Fibroblast of skin of scalp (primary cell): ENCODE data around the gene DISC1.

Source experiments
- DNase-seq: peaks from one replicate; pipeline ENCODE4 v3.0.0-alpha.2; 2013

The DISC1 gene

DNA sequence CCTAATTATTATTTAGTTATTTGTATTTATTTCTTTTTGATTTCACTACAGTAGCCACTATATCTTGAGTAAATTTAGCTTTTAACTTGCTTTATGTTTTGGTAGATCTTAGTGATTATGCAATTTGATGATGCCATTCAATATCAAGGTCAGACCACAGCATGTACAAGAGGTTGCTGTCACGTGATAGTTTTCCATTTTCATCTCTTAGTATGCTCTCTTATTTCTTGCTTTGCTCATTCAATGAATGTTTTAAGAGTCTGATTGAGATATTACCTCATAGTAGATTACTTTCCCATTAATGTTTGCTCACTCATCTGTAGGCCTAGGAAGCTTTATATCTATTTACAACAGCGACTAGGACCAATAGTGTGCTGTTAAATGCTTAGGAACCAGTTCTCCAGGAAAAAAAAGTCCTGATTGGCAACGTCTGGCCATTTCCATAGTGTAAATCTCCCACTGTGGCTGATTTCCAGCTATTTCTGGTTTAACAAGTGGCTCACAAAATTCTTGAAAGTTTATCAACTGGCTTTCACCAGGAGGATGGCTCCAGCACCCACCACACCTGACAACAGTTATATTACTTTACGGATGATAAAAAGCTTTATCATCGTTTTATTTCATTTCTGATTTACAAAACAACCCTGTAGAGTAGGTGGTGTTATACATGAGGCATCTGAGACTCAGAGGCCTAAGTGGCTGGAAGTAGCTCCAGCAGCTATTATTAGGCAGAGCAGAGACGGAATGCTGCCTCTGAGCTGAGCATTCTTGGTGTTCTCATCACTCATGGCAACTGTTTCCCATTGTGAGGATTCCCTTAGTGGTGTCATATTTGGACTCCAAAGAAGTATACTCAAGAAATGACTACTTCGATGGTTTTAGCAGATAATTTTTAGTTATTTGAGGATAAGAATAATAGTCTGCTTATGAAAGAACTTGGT, 235.2 kb downstream of the DISC1 start:
- DNase-seq, result peak; percentile 72

DNA sequence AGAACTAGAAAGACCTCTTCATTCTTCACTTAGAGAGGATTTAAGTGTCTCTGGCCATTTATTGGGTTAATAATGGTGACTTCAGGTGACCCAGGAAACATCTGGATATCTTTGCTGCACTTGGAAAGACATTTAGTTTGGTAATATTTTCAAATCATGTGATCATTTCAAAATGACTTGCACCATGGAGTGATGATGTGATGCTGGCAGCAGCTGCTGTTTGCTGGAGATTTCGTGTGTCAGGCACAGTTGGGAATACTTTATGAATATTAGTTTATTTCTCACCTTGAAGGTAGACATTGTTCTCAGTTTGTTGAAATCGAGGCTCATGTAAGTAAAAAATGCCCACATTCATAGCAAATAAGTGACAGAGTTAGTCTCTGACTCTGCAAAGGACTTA, 236.0 kb downstream of the DISC1 start:
- DNase-seq, result no peak

GRCh38 chr1:231865331-231865730, 238.7 kb downstream of the DISC1 start:
- no peak for DNase-seq

DNA sequence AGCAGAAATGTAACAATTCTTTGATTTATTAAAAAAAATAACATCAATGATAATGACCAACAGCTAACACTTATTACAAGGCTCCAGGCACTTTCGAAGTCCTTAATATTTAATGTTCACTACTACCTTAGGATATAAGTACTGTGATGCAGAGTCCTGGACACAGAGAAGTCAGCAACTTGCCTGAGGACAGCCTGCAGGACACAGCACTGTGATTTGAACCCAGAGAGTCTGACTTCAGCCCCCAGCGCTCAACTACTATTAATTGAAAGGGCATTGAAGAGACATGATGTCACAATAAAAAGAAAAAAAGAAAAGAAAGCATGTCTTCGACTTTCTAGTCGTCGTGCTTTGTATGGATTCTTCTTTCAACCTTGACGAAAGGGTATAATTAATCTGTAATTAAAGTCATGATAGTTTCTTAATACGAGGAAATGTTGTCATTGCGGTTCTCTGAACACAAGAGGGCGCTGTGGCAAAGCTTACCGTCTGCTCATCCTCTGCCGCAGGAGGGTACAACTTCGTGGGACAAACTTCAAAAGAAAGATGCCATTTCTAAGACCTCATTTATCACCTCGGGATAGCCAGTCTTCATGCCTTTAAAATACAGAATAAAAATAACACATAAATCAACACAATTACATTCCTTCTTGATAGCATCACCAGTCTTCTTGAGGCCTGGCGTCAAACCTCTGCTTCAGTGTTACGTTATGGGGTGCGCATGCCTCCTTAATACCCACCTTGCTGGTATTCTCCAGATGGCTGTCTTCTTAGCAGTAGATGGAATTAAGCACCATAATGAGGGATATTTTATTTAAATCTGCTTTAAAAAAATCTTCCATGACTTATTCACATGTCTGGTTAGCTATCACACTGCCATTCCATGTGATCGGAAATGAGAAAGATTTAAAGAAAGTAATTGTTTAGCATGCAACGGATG, 240.1 kb downstream of the DISC1 start:
- DNase-seq, result peak; percentile 73

DNA sequence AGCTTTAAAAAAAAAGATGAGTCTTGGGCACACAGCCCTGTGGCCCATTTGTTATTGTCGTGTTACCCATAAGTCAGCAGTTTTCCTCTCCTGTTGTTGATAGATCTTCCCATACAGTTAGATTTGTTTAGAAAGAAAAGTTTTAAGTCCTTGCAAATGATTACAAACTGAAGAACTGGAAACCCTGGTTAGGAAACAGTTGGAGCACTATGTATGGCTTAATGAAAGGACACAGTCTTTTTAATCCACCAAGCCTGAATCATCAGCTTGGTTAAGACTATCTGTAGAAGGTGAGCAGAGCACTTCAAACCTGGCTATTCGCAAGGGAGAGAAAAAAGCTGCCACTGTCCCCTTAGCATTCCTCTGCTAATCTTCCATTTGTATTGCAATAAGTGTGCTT, 241.0 kb downstream of the DISC1 start:
- no peak for DNase-seq

GRCh38 chr1:231869364-231869763, 242.8 kb downstream of the DISC1 start:
- DNase-seq, result no peak

- DNase-seq, result no peak
Measured at GRCh38 chr1:231871471-231871870, 244.9 kb downstream of the DISC1 start.

DNA sequence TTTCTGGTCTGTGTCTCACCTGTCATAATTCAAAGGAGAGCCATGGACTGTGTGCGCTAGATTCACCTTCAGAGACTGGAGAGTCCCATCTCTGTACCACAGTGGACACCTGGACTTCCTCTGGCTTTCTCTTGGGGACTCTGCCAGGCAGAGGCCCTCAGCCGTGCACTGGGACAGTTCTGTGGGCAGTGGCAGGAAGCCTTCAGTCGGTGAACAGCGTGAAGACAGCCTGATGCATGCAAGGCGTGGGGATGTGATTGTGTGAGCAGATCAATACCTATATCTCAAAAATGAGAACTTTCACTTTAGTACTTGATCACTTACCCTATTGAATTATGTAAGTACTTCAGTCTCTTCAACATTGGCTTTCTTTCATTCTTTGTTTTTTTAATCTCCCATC, 245.3 kb downstream of the DISC1 start:
- DNase-seq, result no peak

GRCh38 chr1:231872461-231872910, 245.9 kb downstream of the DISC1 start:
- peak; percentile 67 for DNase-seq

DNA sequence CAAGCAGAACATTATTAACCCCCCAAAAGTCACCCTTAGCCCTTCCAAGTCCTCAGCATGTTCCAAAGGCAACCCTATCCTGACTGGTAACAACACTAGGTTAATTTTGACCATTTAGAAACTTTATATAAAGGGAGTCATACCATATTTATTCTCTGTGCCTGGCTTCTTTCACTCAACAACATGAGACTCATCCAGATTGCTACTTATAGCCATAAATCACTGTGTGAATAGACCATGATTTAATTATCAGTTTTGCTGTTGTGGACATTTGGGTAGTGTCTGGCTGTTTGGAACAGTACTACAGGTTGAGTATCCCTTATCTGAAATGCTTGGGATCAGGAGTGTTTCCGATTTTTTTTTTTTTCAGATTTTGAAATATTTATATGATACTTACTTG, 252.1 kb downstream of the DISC1 start:
- DNase-seq, result no peak

DNA sequence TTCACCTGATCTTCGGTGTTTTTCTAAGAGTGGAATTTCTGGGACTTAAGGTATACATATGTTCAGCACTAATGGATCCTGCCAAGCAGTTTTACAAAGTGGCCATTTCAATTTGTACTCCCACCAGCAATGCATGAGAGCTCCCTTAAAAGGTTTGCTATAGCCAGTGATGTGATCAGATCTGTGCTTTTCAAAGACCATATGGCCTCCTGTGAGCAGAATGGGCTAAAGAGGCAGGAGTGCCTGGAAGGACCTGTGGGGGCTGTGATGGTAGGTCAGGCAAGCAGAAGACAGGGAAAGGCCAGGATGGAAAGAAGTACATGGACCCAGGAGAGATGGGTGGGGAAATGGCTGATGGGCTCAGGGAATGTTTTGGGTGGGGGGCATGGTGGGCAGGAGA, 252.7 kb downstream of the DISC1 start:
- DNase-seq, result no peak

DNA sequence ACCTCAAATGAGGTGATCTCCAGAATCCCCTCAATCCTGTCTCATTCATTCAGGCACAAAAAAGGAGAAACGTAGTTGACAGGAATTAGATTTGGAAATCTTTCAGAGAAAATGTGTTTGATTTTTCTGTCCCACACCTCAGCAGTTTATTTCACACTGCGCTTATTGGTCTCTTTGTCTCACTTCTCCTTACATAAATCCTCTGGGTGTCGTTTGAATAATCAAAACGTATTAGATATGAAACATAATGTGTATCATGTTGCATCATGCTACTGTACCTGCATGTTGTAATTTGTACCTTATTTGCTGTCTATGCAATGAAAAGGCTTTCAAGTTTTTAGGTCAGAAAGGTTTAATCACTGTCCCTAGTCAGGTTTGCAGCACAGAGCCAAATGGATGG, 255.7 kb downstream of the DISC1 start:
- DNase-seq, result no peak

DNA sequence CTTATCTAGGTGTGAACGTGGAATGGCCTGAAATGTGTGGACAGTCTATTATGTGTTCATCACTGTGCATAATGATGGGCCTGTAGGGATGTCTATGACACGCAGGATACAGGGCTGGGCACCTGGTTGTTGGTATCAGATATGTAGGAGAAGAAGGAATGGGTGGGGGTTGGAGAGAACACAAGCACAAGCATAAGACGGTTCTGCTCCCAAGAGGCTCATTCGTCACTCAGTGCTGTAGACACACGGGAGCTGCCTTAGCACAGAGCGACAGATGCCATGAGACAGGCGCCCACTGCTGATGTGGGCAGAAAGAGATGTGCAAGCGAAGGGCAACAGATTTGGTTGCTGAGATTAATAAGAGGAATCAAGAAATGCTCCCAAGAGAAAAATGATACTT, 256.2 kb downstream of the DISC1 start:
- DNase-seq, result no peak

- no peak for DNase-seq
Measured at GRCh38 chr1:231883382-231883781, 256.8 kb downstream of the DISC1 start.

GRCh38 chr1:231885209-231885854, 258.7 kb downstream of the DISC1 start:
- peak; percentile 70 for DNase-seq

GRCh38 chr1:231887166-231887565, 260.6 kb downstream of the DISC1 start:
- DNase-seq, result no peak

DNA sequence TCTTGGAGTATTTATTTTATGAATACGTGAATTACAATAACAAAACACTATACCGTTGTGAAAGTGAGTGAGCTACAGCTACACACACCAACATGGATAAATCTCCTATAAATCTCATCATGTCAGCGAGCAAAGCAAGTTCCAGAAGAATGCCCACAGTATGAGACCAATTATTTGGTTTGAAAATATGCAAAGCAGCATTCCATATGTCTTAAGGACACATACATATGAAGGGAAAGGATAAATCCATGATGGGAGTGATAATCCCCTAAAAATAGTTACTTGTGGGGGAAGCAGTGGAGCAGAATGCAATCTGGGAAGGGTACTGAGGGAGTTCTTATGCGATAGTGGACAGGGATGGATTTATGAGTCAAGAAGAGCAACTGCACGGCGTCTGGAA, 261.3 kb downstream of the DISC1 start:
- peak; percentile 85 for DNase-seq

DNA sequence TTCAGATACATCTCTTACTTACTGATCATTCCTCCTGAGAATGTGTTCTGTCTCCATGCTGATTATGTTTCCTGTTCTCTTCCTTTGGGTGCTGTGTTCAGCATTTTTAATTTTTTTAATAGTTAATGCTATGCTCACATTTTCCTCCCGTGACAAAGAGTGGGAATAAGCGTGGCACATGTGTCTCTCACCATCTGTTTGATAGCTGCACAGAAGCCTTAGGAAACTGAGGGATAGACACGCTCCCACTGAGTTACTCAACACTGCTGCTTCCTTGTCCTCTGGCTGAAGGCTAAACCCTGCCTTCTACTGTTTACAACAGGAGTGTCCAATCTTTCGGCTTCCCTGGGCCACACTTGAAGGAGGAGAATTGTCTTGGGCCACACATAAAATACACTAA, 264.2 kb downstream of the DISC1 start:
- DNase-seq, result no peak

GRCh38 chr1:231893400-231894102, 267.0 kb downstream of the DISC1 start:
- no peak for DNase-seq

DNA sequence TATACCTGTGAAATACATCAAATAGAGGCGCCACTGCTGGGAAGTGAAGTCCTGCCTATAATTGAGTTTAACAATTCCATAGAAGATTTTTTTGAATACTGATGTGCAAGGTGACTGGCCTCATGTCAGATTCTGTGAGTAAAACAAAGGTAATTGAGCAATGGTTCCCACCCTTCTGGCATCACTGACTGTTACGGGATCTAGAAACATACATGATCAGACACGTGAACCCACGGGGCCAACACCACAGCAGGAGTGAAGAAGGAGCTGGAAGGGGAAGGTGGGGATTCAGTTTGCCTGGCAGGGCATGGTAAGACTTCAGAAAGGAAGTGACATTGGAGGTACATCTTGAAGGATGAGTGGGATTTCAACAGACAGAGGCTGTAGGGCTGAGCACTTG, 270.2 kb downstream of the DISC1 start:
- no peak for DNase-seq

DNA sequence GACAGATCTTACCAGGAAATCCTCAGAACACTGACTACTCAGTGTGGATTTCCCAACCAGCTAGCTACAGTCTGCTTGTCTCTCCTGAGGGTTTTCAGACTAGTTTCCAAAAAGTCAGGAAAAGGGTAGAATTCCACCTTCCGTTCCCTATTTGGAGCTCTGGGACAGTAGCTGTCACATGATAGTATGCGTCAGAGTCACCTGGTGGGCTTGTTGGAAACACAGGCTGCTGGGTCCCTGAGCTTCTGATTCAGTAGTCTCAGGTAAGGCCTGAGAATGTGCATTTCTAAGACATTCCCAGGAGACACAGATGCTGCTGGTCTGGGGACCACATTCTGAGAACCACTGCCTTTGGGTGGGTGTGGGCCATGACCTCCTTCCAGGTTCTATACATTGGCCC, 272.5 kb downstream of the DISC1 start:
- DNase-seq, result no peak
